NCI-H510A (cell line): ENCODE results near the gene NKX1-1.

ENCODE experiments used
- DNase-seq: peaks from one replicate; lab custom pipeline; 2025; lab: John Stamatoyannopoulos, UW

Gene NKX1-1

GRCh38 chr4:1360423-1361283 is 45.6 kb downstream of the NKX1-1 start:
- no peak for DNase-seq

- DNase-seq: no peak
Measured at GRCh38 chr4:1359976-1360375, 46.3 kb downstream of the NKX1-1 start.

GRCh38 chr4:1359144-1359501 is 47.1 kb downstream of the NKX1-1 start:
- DNase-seq: no peak

- DNase-seq: no peak
Measured at GRCh38 chr4:1358421-1359143, 47.7 kb downstream of the NKX1-1 start.

- no peak for DNase-seq
Measured at GRCh38 chr4:1357356-1358248, 48.6 kb downstream of the NKX1-1 start.

- no peak for DNase-seq
Measured at GRCh38 chr4:1356181-1356998, 49.9 kb downstream of the NKX1-1 start.

- DNase-seq: no peak
Measured at GRCh38 chr4:1355378-1355777, 50.9 kb downstream of the NKX1-1 start.

GRCh38 chr4:1354983-1355275 is 51.3 kb downstream of the NKX1-1 start:
- no peak for DNase-seq

GRCh38 chr4:1354136-1354982 is 51.9 kb downstream of the NKX1-1 start:
- no peak for DNase-seq

- DNase-seq: no peak
Measured at GRCh38 chr4:1353186-1354055, 52.8 kb downstream of the NKX1-1 start.
